Skeletal muscle satellite cell (primary cell): Measurements from ENCODE around the gene SDE2. TPM values are rescaled to one million over a fixed set of nuclear protein-coding genes. Genes with fewer than 3 reads are reported as not detected.

Source experiments
- H3K27me3 ChIP-seq: 2 replicates; pipeline ENCODE4 v1.7.0; 2013; ENCODE audit warnings: low read length; ENCODE audit not compliant: control insufficient read depth, insufficient read depth
- H3K36me3 ChIP-seq: 2 replicates; pipeline ENCODE4 v1.7.0; 2013; ENCODE audit warnings: mild to moderate bottlenecking, control low read depth, low read length; ENCODE audit not compliant: insufficient read depth
- H3K4me1 ChIP-seq: 2 replicates; pipeline ENCODE4 v1.7.0; 2013; ENCODE audit warnings: low read length; ENCODE audit not compliant: control insufficient read depth, insufficient read depth
- H3K4me2 ChIP-seq: 2 replicates; pipeline ENCODE4 v1.7.0; 2013; ENCODE audit warnings: mild to moderate bottlenecking, low read length
- H3K4me3 ChIP-seq: 2 replicates; pipeline ENCODE4 v1.7.0; 2013; ENCODE audit warnings: low read length
- H3K9ac ChIP-seq: 2 replicates; pipeline ENCODE4 v1.7.0; 2013; ENCODE audit warnings: mild to moderate bottlenecking, low read depth, low read length, moderate library complexity
- H3K9me3 ChIP-seq: replicated peaks from 2 replicates; pipeline ENCODE4 v1.7.0; 2013; ENCODE audit warnings: mild to moderate bottlenecking, control low read depth, low read length
- total RNA-seq: library from RNA; depleted of rRNA; stranded (reverse); fragments of >200 nt; gene quantifications from 2 replicates; pipeline ENCODE4 v1.2.3, GENCODE V29; 2012; rRNA removed

SDE2 gene
- 17.5 TPM in 2 replicates for total RNA-seq

- Histone ChIP-seq H3K9ac (peak within 1 kb of the TSS; percentile 97), H3K36me3 (peaks cover 8% of the 10 kb centered on the region), H3K4me1 (peaks cover 37% of the 10 kb centered on the region), H3K4me2 (peak within 1 kb of the TSS; percentile 88), H3K4me3 (peak within 1 kb of the TSS; percentile 95), H3K9me3 (no peaks in the 10 kb centered on the region), H3K27me3 (no peaks in the 10 kb centered on the region)
Observed at GRCh38 chr1:225999227-225999911, at the start of gene SDE2. TSS of gene SDE2 (minus strand) at chr1:225999343. CDS start at chr1:225999312, 31 bp downstream.

GRCh38 chr1:226048886-226049285 lies 49.7 kb upstream of the SDE2 start:
- Histone ChIP-seq H3K9ac (no peak overlapping the region), H3K27me3 (peaks cover 3% of the 10 kb centered on the region), H3K4me1 (peaks cover 9% of the 10 kb centered on the region), H3K36me3 (no peaks in the 10 kb centered on the region), H3K4me2 (no peak overlapping the region), H3K9me3 (no peaks in the 10 kb centered on the region), H3K4me3 (no peak overlapping the region)

- H3K4me2 ChIP-seq, result no peak overlapping the region
- H3K9me3 ChIP-seq, result no peaks in the 10 kb centered on the region
- H3K9ac ChIP-seq, result no peak overlapping the region
- H3K4me1 ChIP-seq, result peaks cover 9% of the 10 kb centered on the region
- no peaks in the 10 kb centered on the region for H3K36me3 ChIP-seq
- H3K27me3 ChIP-seq, result peaks cover 3% of the 10 kb centered on the region
- H3K4me3 ChIP-seq, result no peak overlapping the region
Observed at GRCh38 chr1:226047495-226047894, 48.4 kb upstream of the SDE2 start.

GRCh38 chr1:226046240-226046639 lies 47.1 kb upstream of the SDE2 start:
- Histone ChIP-seq H3K9ac (no peak overlapping the region), H3K9me3 (no peaks in the 10 kb centered on the region), H3K27me3 (peaks cover 12% of the 10 kb centered on the region), H3K4me1 (peaks cover 9% of the 10 kb centered on the region), H3K36me3 (no peaks in the 10 kb centered on the region), H3K4me3 (no peak overlapping the region), H3K4me2 (no peak overlapping the region)

GRCh38 chr1:226044514-226045101 lies 45.5 kb upstream of the SDE2 start:
- no peak overlapping the region for H3K4me3 ChIP-seq

GRCh38 chr1:226041419-226041818 lies 42.3 kb upstream of the SDE2 start:
- peaks cover 7% of the 10 kb centered on the region for H3K4me1 ChIP-seq

More at GRCh38 chr1:226044514-226045101, 45.5 kb upstream of the SDE2 start:
- H3K36me3 ChIP-seq, result no peaks in the 10 kb centered on the region
- peaks cover 9% of the 10 kb centered on the region for H3K4me1 ChIP-seq
- H3K9ac ChIP-seq, result no peak overlapping the region
- H3K9me3 ChIP-seq, result no peaks in the 10 kb centered on the region
- H3K27me3 ChIP-seq, result peaks cover 21% of the 10 kb centered on the region
- no peak overlapping the region for H3K4me2 ChIP-seq

GRCh38 chr1:226038661-226039060 lies 39.5 kb upstream of the SDE2 start:
- H3K4me1 ChIP-seq, result peaks cover 11% of the 10 kb centered on the region
- no peak overlapping the region for H3K4me2 ChIP-seq
- H3K9ac ChIP-seq, result no peak overlapping the region
- H3K9me3 ChIP-seq, result no peaks in the 10 kb centered on the region
- H3K36me3 ChIP-seq, result no peaks in the 10 kb centered on the region
- no peak overlapping the region for H3K4me3 ChIP-seq
- peaks cover 17% of the 10 kb centered on the region for H3K27me3 ChIP-seq

More at GRCh38 chr1:226041419-226041818, 42.3 kb upstream of the SDE2 start:
- H3K9me3 ChIP-seq, result no peaks in the 10 kb centered on the region
- no peak overlapping the region for H3K9ac ChIP-seq
- peaks cover 21% of the 10 kb centered on the region for H3K27me3 ChIP-seq
- no peak overlapping the region for H3K4me2 ChIP-seq
- H3K36me3 ChIP-seq, result no peaks in the 10 kb centered on the region
- no peak overlapping the region for H3K4me3 ChIP-seq

GRCh38 chr1:226035915-226036314 lies 36.8 kb upstream of the SDE2 start:
- no peaks in the 10 kb centered on the region for H3K36me3 ChIP-seq
- H3K9ac ChIP-seq, result no peak overlapping the region
- H3K4me2 ChIP-seq, result no peak overlapping the region
- H3K4me3 ChIP-seq, result no peak overlapping the region
- no peaks in the 10 kb centered on the region for H3K9me3 ChIP-seq
- H3K27me3 ChIP-seq, result peaks cover 6% of the 10 kb centered on the region
- H3K4me1 ChIP-seq, result peaks cover 11% of the 10 kb centered on the region

GRCh38 chr1:226034482-226034881 lies 35.3 kb upstream of the SDE2 start:
- Histone ChIP-seq H3K4me2 (peak overlapping the region; percentile 3), H3K9ac (peak overlapping the region; percentile 7), H3K9me3 (no peaks in the 10 kb centered on the region), H3K4me3 (no peak overlapping the region), H3K4me1 (peaks cover 11% of the 10 kb centered on the region), H3K27me3 (no peaks in the 10 kb centered on the region), H3K36me3 (no peaks in the 10 kb centered on the region)

- Histone ChIP-seq H3K9ac (peak overlapping the region; percentile 7), H3K27me3 (no peaks in the 10 kb centered on the region), H3K4me2 (no peak overlapping the region), H3K9me3 (no peaks in the 10 kb centered on the region), H3K36me3 (no peaks in the 10 kb centered on the region), H3K4me3 (no peak overlapping the region), H3K4me1 (peaks cover 11% of the 10 kb centered on the region)
Observed at GRCh38 chr1:226033991-226034390, 34.8 kb upstream of the SDE2 start.

GRCh38 chr1:226033582-226033981 lies 34.4 kb upstream of the SDE2 start:
- Histone ChIP-seq H3K9me3 (no peaks in the 10 kb centered on the region), H3K4me3 (no peak overlapping the region), H3K27me3 (no peaks in the 10 kb centered on the region), H3K4me2 (no peak overlapping the region), H3K36me3 (no peaks in the 10 kb centered on the region), H3K4me1 (peaks cover 11% of the 10 kb centered on the region), H3K9ac (no peak overlapping the region)
